ENCODE measurements around the gene SEC61B. TPM values are rescaled to one million over a fixed set of nuclear protein-coding genes. Genes with fewer than 3 reads are reported as not detected.

Gene SEC61B
- total RNA-seq, 2 experiments from 2014 or later = 161 to 166 TPM

Other genes with a start within 250 kb of the SEC61B start
- 10 to 100 TPM; 25.4 to 26.3 TPM for gene TGFBR1, start 117.2 kb upstream of the SEC61B start, total RNA-seq
- 10 to 100 TPM; 18.6 to 20.8 TPM for gene ALG2, start 340 bp upstream of the SEC61B start, total RNA-seq

Data from activated CD4-positive, alpha-beta memory T cell treated with anti-CD3 and anti-CD28 coated beads for 36 hours (primary cell).